Esophagus squamous epithelium (tissue), 4 donors: ENCODE data around the gene ERVK3-1.

Experiments
- CTCF ChIP-seq, 6 experiments: fragments of 450-650 bp in 4 of 6; fragments of 200-600 bp in 2 of 6; sonication (generic) in 2 of 6; IDR thresholded peaks; one replicate each; pipeline ENCODE4 v1.5.1; 2016 to 2019; ENCODE audit warnings: antibody characterized with exemption in 6 of 6, mild to moderate bottlenecking in 4 of 6, moderate library complexity in 4 of 6
- POLR2A ChIP-seq, 4 donors: fragments of 450-650 bp; IDR thresholded peaks; one replicate each; pipeline ENCODE4 v1.6.1; 2017; ENCODE audit warnings: antibody characterized with exemption in 4 of 4, mild to moderate bottlenecking in 4 of 4, moderate library complexity in 3 of 4

DNA sequence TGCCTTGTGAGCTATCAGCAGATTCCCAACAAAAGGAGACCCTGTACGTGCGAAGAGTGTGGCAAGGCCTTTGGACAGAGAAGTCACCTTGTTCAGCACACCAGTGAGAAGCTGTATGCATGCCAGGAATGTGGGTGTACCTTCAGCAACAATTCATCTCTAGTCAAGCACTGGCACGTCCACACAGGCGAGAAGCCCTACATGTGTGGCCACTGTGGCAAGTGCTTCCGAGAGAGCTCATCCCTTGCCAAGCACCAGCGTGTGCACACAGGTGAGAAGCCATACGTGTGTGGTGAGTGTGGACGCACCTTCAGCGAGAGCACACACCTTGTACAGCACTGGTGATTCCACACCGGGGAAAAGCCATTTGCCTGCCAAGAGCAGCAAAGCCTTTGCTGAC, 14.1 kb downstream of the ERVK3-1 start:
- TF ChIP-seq CTCF (IDR thresholded peaks at IDR 0.05): no peak
- TF ChIP-seq POLR2A (IDR thresholded peaks at IDR 0.05): no peak
